CD4-positive, alpha-beta T cell (primary cell): Measurements from ENCODE around the gene AK5. TPM values are rescaled to one million over a fixed set of nuclear protein-coding genes. Genes with fewer than 3 reads are reported as not detected.

Experiments
- ATAC-seq: fragments of 200-7000 bp; cut with Tn5 transposase; one replicate; pipeline ENCODE4 v1.10.0; 2022; ENCODE audit warnings: mild to moderate bottlenecking; ENCODE audit not compliant: poor library complexity
- CTCF ChIA-PET: fragments of 350-600 bp; sonication (Branson Sonifier 250); formaldehyde crosslinking; loops from one replicate; lab custom pipeline; 2021; ENCODE audit warnings: antibody characterized with exemption, inconsistent platforms; lab: Charles Lee
- POLR2A ChIA-PET: fragments of 350-600 bp; sonication (Branson Sonifier 250); formaldehyde crosslinking; loops from one replicate; lab custom pipeline; 2021; ENCODE audit warnings: antibody characterized with exemption, inconsistent platforms; lab: Charles Lee
- DNase-seq, 14 experiments: peaks; one replicate each; pipeline ENCODE4 v3.0.0-alpha.2; 2013 to 2020; ENCODE audit warnings: mixed read lengths in 2 of 14
- H3K27ac ChIP-seq, 2 donors: one replicate each; pipeline versions ENCODE4 v1.5.1 to v1.7.0; 2013; ENCODE audit warnings: low read length in 2 of 2, low read depth in 1 of 2, mild to moderate bottlenecking in 1 of 2
- H3K27me3 ChIP-seq, 2 experiments: 1 replicate in 1 of 2; 2 replicates in 1 of 2; pipeline versions ENCODE4 v1.6.1 to v1.7.0; 2013; ENCODE audit warnings: low read length in 2 of 2, control low read depth in 1 of 2, mild to moderate bottlenecking in 1 of 2, moderate library complexity in 1 of 2; ENCODE audit not compliant: insufficient read depth in 2 of 2, control insufficient read depth in 1 of 2
- H3K36me3 ChIP-seq: one replicate; pipeline ENCODE4 v1.6.1; 2013; ENCODE audit warnings: low read length, control low read depth; ENCODE audit not compliant: insufficient read depth
- H3K4me1 ChIP-seq: one replicate; pipeline ENCODE4 v1.6.1; 2013; ENCODE audit warnings: low read length, control low read depth; ENCODE audit not compliant: insufficient read depth
- H3K4me3 ChIP-seq: one replicate; pipeline ENCODE4 v1.5.1; 2013; ENCODE audit warnings: mild to moderate bottlenecking, low read length, moderate library complexity
- H3K9me3 ChIP-seq, 2 experiments: 1 replicate in 1 of 2; 2 replicates in 1 of 2; pipeline versions ENCODE4 v1.6.1 to v1.7.0; 2013; ENCODE audit warnings: low read length in 2 of 2, mild to moderate bottlenecking in 2 of 2, control low read depth in 1 of 2, moderate library complexity in 1 of 2; ENCODE audit not compliant: control insufficient read depth in 1 of 2, insufficient read depth in 1 of 2
- H3K27ac Mint-ChIP-seq: one replicate; pipeline ENCODE4 v1.8.0; 2020; ENCODE audit warnings: mixed read lengths
- H3K27me3 Mint-ChIP-seq: one replicate; pipeline ENCODE4 v1.8.0; 2021; ENCODE audit warnings: mixed read lengths
- H3K36me3 Mint-ChIP-seq: one replicate; pipeline ENCODE4 v1.8.0; 2021; ENCODE audit warnings: low read depth, mixed read lengths
- H3K4me1 Mint-ChIP-seq: one replicate; pipeline ENCODE4 v1.8.0; 2021; ENCODE audit warnings: low read depth, mixed read lengths
- H3K4me3 Mint-ChIP-seq: one replicate; pipeline ENCODE4 v1.8.0; 2020; ENCODE audit warnings: mild to moderate bottlenecking, mixed read lengths
- H3K9me3 Mint-ChIP-seq: one replicate; pipeline ENCODE4 v1.8.0; 2020; ENCODE audit warnings: mixed read lengths
- intact Hi-C, 2 experiments: fragments of 100-400 bp; cut with DNase I in 1 of 2; cut with micrococcal nuclease in 1 of 2; formaldehyde crosslinking; loops; one replicate each; pipeline versions ENCODE4 v1.15.1 to v1.9.0; 2023 to 2025; cut with DNase I, micrococcal nuclease
- total RNA-seq, 174 experiments: library from RNA in 2 of 174; stranded (reverse) in 2 of 174; gene quantifications; one replicate each; pipeline ENCODE4 v1.2.3 and lab custom pipeline; 2021 to 2026
- TF ChIP-seq, protein P1 (sequence below): fragments of 200-600 bp; IDR thresholded peaks from one replicate; pipeline ENCODE4 v1.8.0; 2022; ENCODE audit warnings: antibody characterized with exemption, mild to moderate bottlenecking

Gene AK5
- total RNA-seq, 2 experiments from 2014 or later = 32.0 TPM

- Mint-ChIP-seq H3K36me3 (peaks cover 60% of the 10 kb centered on the region), H3K27me3 (no peaks in the 10 kb centered on the region), H3K27ac (no peak overlapping the region), H3K4me1 (peaks cover 38% of the 10 kb centered on the region), H3K4me3 (no peak overlapping the region), H3K9me3 (no peaks in the 10 kb centered on the region)
- Histone ChIP-seq H3K27ac (no peak overlapping the region), H3K9me3 (no peaks in the 10 kb centered on the region), H3K4me1 (no peaks in the 10 kb centered on the region), H3K4me3 (no peak overlapping the region), H3K36me3 (peaks cover 9% of the 10 kb centered on the region), H3K27me3 (no peaks in the 10 kb centered on the region)
- ChIA-PET CTCF (no interaction called here), POLR2A (no interaction called here)
- DNase-seq = no peak
- ATAC-seq = no peak
- intact Hi-C loops = loop anchor here in 1 of 2 experiments (5.0 kb wide), 1 partner anchor 93 kb away; the partner anchor contains the start of gene ZZZ3
- TF ChIP-seq, protein P1, sequence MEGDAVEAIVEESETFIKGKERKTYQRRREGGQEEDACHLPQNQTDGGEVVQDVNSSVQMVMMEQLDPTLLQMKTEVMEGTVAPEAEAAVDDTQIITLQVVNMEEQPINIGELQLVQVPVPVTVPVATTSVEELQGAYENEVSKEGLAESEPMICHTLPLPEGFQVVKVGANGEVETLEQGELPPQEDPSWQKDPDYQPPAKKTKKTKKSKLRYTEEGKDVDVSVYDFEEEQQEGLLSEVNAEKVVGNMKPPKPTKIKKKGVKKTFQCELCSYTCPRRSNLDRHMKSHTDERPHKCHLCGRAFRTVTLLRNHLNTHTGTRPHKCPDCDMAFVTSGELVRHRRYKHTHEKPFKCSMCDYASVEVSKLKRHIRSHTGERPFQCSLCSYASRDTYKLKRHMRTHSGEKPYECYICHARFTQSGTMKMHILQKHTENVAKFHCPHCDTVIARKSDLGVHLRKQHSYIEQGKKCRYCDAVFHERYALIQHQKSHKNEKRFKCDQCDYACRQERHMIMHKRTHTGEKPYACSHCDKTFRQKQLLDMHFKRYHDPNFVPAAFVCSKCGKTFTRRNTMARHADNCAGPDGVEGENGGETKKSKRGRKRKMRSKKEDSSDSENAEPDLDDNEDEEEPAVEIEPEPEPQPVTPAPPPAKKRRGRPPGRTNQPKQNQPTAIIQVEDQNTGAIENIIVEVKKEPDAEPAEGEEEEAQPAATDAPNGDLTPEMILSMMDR = no peak
These were observed 307.4 kb downstream of the AK5 start for GRCh38 chr1:77589231-77589630.

GRCh38 chr1:77590651-77591050 lies 308.8 kb downstream of the AK5 start:
- Mint-ChIP-seq H3K4me1 (peaks cover 44% of the 10 kb centered on the region), H3K9me3 (no peaks in the 10 kb centered on the region), H3K27me3 (no peaks in the 10 kb centered on the region), H3K27ac (peak overlapping the region; percentile 77), H3K4me3 (no peak overlapping the region), H3K36me3 (peaks cover 59% of the 10 kb centered on the region)
- intact Hi-C loops = no loop called here
- H3K27me3 ChIP-seq = no peaks in the 10 kb centered on the region
- H3K9me3 ChIP-seq = no peaks in the 10 kb centered on the region
- no peak for DNase-seq
- ChIA-PET POLR2A (interaction anchor here (1.0 kb wide), 1 partner anchor 13 kb away, joined by 3 read pairs; no protein-coding TSS in a partner anchor), CTCF (interaction anchor here (0.9 kb wide), 1 partner anchor 73 kb away, joined by 3 read pairs; no protein-coding TSS in a partner anchor)
- H3K4me3 ChIP-seq = no peak overlapping the region
- no peak for ATAC-seq
- TF ChIP-seq, protein P1 = no peak
- H3K36me3 ChIP-seq = peaks cover 9% of the 10 kb centered on the region
- no peak overlapping the region for H3K27ac ChIP-seq
- no peaks in the 10 kb centered on the region for H3K4me1 ChIP-seq

- no peaks in the 10 kb centered on the region for H3K9me3 ChIP-seq
- no peaks in the 10 kb centered on the region for H3K4me1 ChIP-seq
- peaks cover 68% of the 10 kb centered on the region for H3K36me3 Mint-ChIP-seq
- TF ChIP-seq, protein P1 = no peak
- CTCF ChIA-PET = interaction anchor here (2.0 kb wide), 1 partner anchor 11 kb away, joined by 5 read pairs; no protein-coding TSS in a partner anchor
- DNase-seq (no peak), ATAC-seq (no peak)
- H3K4me1 Mint-ChIP-seq = peaks cover 43% of the 10 kb centered on the region
- peaks cover 3% of the 10 kb centered on the region for H3K9me3 Mint-ChIP-seq
- intact Hi-C loops = no loop called here
- H3K27me3 ChIP-seq = no peaks in the 10 kb centered on the region
- H3K27me3 Mint-ChIP-seq = no peaks in the 10 kb centered on the region
- no peak overlapping the region for H3K4me3 ChIP-seq
- POLR2A ChIA-PET = no interaction called here
- no peak overlapping the region for H3K27ac Mint-ChIP-seq
- H3K27ac ChIP-seq = no peak overlapping the region
- peaks cover 10% of the 10 kb centered on the region for H3K36me3 ChIP-seq
- no peak overlapping the region for H3K4me3 Mint-ChIP-seq
These were observed 311.1 kb downstream of the AK5 start for GRCh38 chr1:77592906-77593305.
